Coronary artery (tissue), 2 donors: ENCODE results near the gene DIAPH2.

ENCODE experiments used
- DNase-seq: peaks from one replicate; pipeline ENCODE4 v3.0.0-alpha.2; 2017; ENCODE audit warnings: low spot score
- H3K27ac ChIP-seq, 2 donors: fragments of 200-600 bp; sonication (generic); one replicate each; pipeline ENCODE4 v1.5.1; 2016 to 2019
- H3K4me3 ChIP-seq: fragments of 200-600 bp; sonication (generic); 2 replicates; pipeline ENCODE4 v1.5.1; 2016; ENCODE audit warnings: mild to moderate bottlenecking, moderate library complexity
- CTCF ChIP-seq: fragments of 200-600 bp; sonication (generic); IDR thresholded peaks from one replicate; pipeline ENCODE4 v1.5.1; 2019; ENCODE audit warnings: antibody characterized with exemption

The DIAPH2 gene

GRCh38 chrX:97431281-97431680, 746.6 kb downstream of the DIAPH2 start:
- TF ChIP-seq CTCF = no peak

GRCh38 chrX:97446298-97446882, 761.7 kb downstream of the DIAPH2 start:
- TF ChIP-seq CTCF = no peak
- Histone ChIP-seq H3K4me3 (no peak overlapping the region), H3K27ac (no peak overlapping the region)
- DNase-seq = no peak

More at GRCh38 chrX:97431281-97431680, 746.6 kb downstream of the DIAPH2 start:
- Histone ChIP-seq H3K4me3 (no peak overlapping the region), H3K27ac (no peak overlapping the region)
- DNase-seq = no peak

GRCh38 chrX:97447306-97447705, 762.7 kb downstream of the DIAPH2 start:
- no peak for DNase-seq
- Histone ChIP-seq H3K27ac (no peak overlapping the region), H3K4me3 (no peak overlapping the region)
- no peak for TF ChIP-seq CTCF

GRCh38 chrX:97452283-97452682, 767.6 kb downstream of the DIAPH2 start:
- Histone ChIP-seq H3K4me3 (no peak overlapping the region), H3K27ac (no peak overlapping the region)
- no peak for DNase-seq
- TF ChIP-seq CTCF = no peak

GRCh38 chrX:97461763-97462162, 777.1 kb downstream of the DIAPH2 start:
- DNase-seq = no peak
- TF ChIP-seq CTCF = no peak
- no peak overlapping the region for H3K27ac ChIP-seq
- H3K4me3 ChIP-seq = no peak overlapping the region

- Histone ChIP-seq H3K4me3 (no peak overlapping the region), H3K27ac (no peak overlapping the region)
- no peak for TF ChIP-seq CTCF
- no peak for DNase-seq
Observed at GRCh38 chrX:97471071-97471470, 786.4 kb downstream of the DIAPH2 start.

- no peak overlapping the region for H3K4me3 ChIP-seq
- DNase-seq = no peak
- TF ChIP-seq CTCF = no peak
Observed at GRCh38 chrX:97474933-97475332, 790.3 kb downstream of the DIAPH2 start.

More at GRCh38 chrX:97474933-97475332, 790.3 kb downstream of the DIAPH2 start:
- H3K27ac ChIP-seq = no peak overlapping the region
